Measurements from ENCODE around the gene NSD2. TPM values are rescaled to one million over a fixed set of nuclear protein-coding genes. Genes with fewer than 3 reads are reported as not detected.

NSD2 gene
- total RNA-seq, 1 experiment from 2014 or later, result 122 TPM

GRCh38 chr4:1952058-1952700 lies 81.0 kb downstream of the NSD2 start:
- Histone ChIP-seq H3K36me3 (ENCODE audit: control insufficient read depth, insufficient read depth, low read length) (no peaks in the 10 kb centered on the region; the same call in 1 of the 2 replicates), H3K27me3 (replicated peaks; ENCODE audit: control insufficient read depth, insufficient read depth, low read length) (no peaks in the 10 kb centered on the region), H3K4me3 (ENCODE audit: low read depth, low read length) (no peak overlapping the region), H3K9me3 (no peaks in the 10 kb centered on the region), H3K4me1 (no peaks in the 10 kb centered on the region)
- intact Hi-C loops (cut with micrococcal nuclease; ENCODE audit: unreplicated experiment), result no loop called here
- no peak overlapping the region for H3K4me3 Mint-ChIP-seq (ENCODE audit: unreplicated experiment)
- DNase-seq, result no peak
- H3K27me3 Mint-ChIP-seq (ENCODE audit: insufficient read depth, unreplicated experiment), result no peaks in the 10 kb centered on the region
- ChIA-PET CTCF (no interaction called here), POLR2A (no interaction called here)
- H3K4me1 Mint-ChIP-seq (ENCODE audit: low read depth, unreplicated experiment), result no peaks in the 10 kb centered on the region
- no TSS peak for BruUV-seq (replicated peaks)
- no peaks in the 10 kb centered on the region for H3K9me3 Mint-ChIP-seq (ENCODE audit: unreplicated experiment)
- no peak overlapping the region for H3K27ac Mint-ChIP-seq (ENCODE audit: unreplicated experiment)
- TF ChIP-seq CTCF (IDR thresholded peaks at IDR 0.05; ENCODE audit: insufficient read depth in 1 of 2, low read depth in 1 of 2, low read length in 1 of 2, severe bottlenecking in 1 of 2, unreplicated experiment in 1 of 2), result no peak
- peaks cover 80% of the 10 kb centered on the region for H3K36me3 Mint-ChIP-seq (ENCODE audit: insufficient read depth, unreplicated experiment)

- Mint-ChIP-seq H3K36me3 (ENCODE audit: insufficient read depth, unreplicated experiment) (peaks cover 80% of the 10 kb centered on the region), H3K27ac (ENCODE audit: unreplicated experiment) (no peak overlapping the region), H3K4me3 (ENCODE audit: unreplicated experiment) (no peak overlapping the region), H3K4me1 (ENCODE audit: low read depth, unreplicated experiment) (no peaks in the 10 kb centered on the region), H3K9me3 (ENCODE audit: unreplicated experiment) (no peaks in the 10 kb centered on the region), H3K27me3 (ENCODE audit: insufficient read depth, unreplicated experiment) (no peaks in the 10 kb centered on the region)
- Histone ChIP-seq H3K36me3 (ENCODE audit: control insufficient read depth, insufficient read depth, low read length) (no peaks in the 10 kb centered on the region; the same call in 1 of the 2 replicates), H3K4me1 (no peaks in the 10 kb centered on the region), H3K27me3 (replicated peaks; ENCODE audit: control insufficient read depth, insufficient read depth, low read length) (no peaks in the 10 kb centered on the region), H3K4me3 (ENCODE audit: low read depth, low read length) (no peak overlapping the region), H3K9me3 (no peaks in the 10 kb centered on the region)
- POLR2A ChIA-PET, result no interaction called here
- no peak for DNase-seq
- intact Hi-C loops (cut with micrococcal nuclease; ENCODE audit: unreplicated experiment), result no loop called here
- TF ChIP-seq CTCF (IDR thresholded peaks at IDR 0.05; ENCODE audit: insufficient read depth in 1 of 2, low read depth in 1 of 2, low read length in 1 of 2, severe bottlenecking in 1 of 2, unreplicated experiment in 1 of 2), result no peak
- CTCF ChIA-PET, result no interaction called here
- BruUV-seq (replicated peaks), result no TSS peak
Measured at GRCh38 chr4:1952719-1953118, 81.5 kb downstream of the NSD2 start.

- no peaks in the 10 kb centered on the region for H3K27me3 Mint-ChIP-seq (ENCODE audit: insufficient read depth, unreplicated experiment)
- Histone ChIP-seq H3K4me1 (no peaks in the 10 kb centered on the region), H3K27me3 (replicated peaks; ENCODE audit: control insufficient read depth, insufficient read depth, low read length) (no peaks in the 10 kb centered on the region), H3K4me3 (ENCODE audit: low read depth, low read length) (no peak overlapping the region), H3K36me3 (ENCODE audit: control insufficient read depth, insufficient read depth, low read length) (no peaks in the 10 kb centered on the region), H3K9me3 (no peaks in the 10 kb centered on the region)
- H3K27ac Mint-ChIP-seq (ENCODE audit: unreplicated experiment), result no peak overlapping the region
- no peak overlapping the region for H3K4me3 Mint-ChIP-seq (ENCODE audit: unreplicated experiment)
- H3K36me3 Mint-ChIP-seq (ENCODE audit: insufficient read depth, unreplicated experiment), result peaks cover 80% of the 10 kb centered on the region
- H3K4me1 Mint-ChIP-seq (ENCODE audit: low read depth, unreplicated experiment), result no peaks in the 10 kb centered on the region
- BruUV-seq (replicated peaks), result no TSS peak
- no peaks in the 10 kb centered on the region for H3K9me3 Mint-ChIP-seq (ENCODE audit: unreplicated experiment)
- TF ChIP-seq CTCF (IDR thresholded peaks at IDR 0.05; ENCODE audit: insufficient read depth in 1 of 2, low read depth in 1 of 2, low read length in 1 of 2, severe bottlenecking in 1 of 2, unreplicated experiment in 1 of 2), result no peak
- CTCF ChIA-PET, result interaction anchor here (0.6 kb wide), 1 partner anchor 168 kb away, joined by 3 read pairs; no protein-coding TSS in a partner anchor
- intact Hi-C loops (cut with micrococcal nuclease; ENCODE audit: unreplicated experiment), result no loop called here
- DNase-seq, result no peak
- POLR2A ChIA-PET, result no interaction called here
Measured at GRCh38 chr4:1953335-1953734, 82.1 kb downstream of the NSD2 start.
